HG03060 (cell line): ENCODE data around the gene STK11.
"Not testable (repeated sequence)": the region's sequence is repeated elsewhere in the genome, so short reads cannot be mapped to it uniquely, and the experiment has no call there.

Experiments
- ATAC-seq: cut with Tn5 transposase; IDR thresholded peaks from one replicate; pipeline ENCODE4 v1.9.1; 2021; ENCODE audit warnings: low read depth, moderate number of reproducible peaks; ENCODE audit not compliant: unreplicated experiment

STK11 gene

DNA sequence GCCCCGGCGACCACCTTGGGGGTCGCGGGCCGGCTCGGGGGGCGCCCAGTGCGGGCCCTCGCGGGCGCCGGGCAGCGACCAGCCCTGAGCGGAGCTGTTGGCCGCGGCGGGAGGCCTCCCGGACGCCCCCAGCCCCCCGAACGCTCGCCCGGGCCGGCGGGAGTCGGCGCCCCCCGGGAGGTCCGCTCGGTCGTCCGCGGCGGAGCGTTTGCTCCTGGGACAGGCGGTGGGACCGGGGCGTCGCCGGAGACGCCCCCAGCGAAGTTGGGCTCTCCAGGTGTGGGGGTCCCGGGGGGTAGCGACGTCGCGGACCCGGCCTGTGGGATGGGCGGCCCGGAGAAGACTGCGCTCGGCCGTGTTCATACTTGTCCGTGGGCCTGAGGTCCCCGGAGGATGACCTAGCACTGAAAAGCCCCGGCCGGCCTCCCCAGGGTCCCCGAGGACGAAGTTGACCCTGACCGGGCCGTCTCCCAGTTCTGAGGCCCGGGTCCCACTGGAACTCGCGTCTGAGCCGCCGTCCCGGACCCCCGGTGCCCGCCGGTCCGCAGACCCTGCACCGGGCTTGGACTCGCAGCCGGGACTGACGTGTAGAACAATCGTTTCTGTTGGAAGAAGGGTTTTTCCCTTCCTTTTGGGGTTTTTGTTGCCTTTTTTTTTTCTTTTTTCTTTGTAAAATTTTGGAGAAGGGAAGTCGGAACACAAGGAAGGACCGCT, 729 bp downstream of the STK11 start:
- ATAC-seq = no peak

DNA sequence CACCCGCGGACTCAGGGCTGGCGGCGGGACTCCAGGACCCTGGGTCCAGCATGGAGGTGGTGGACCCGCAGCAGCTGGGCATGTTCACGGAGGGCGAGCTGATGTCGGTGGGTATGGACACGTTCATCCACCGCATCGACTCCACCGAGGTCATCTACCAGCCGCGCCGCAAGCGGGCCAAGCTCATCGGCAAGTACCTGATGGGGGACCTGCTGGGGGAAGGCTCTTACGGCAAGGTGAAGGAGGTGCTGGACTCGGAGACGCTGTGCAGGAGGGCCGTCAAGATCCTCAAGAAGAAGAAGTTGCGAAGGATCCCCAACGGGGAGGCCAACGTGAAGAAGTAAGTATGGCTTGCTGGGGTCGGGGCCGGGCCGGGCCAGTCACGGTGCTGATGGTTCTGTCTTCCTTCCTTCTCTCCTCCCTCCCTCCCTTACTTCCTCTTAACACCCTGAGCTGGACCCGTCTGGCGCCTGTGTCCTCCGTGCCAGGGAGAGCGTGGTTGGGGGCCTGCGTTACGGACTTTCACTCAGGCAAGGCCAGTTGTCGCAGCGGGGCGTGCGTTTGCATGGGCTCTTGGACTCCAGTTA, 1.4 kb downstream of the STK11 start:
- ATAC-seq = no peak

DNA sequence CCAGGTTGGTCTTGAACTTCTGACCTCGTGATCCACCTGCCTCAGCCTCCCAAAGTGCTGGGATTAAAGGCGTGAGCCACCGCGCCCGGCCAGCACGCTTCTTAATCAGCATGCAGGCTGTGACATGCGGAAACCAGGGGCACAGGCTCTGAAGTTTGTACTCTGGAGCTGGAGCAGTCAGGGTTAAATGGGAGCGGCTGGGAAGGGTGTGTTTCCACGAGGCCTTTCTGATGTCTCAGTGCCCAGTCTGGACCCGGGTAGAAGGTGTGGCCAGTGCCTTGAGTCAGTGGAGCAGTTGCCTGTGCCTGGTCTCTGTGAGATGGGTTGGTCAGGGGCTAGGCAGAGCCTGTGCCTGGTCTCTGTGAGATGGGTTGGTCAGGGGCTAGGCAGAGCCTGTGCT, 3.3 kb downstream of the STK11 start:
- ATAC-seq = not testable (repeated sequence)

DNA sequence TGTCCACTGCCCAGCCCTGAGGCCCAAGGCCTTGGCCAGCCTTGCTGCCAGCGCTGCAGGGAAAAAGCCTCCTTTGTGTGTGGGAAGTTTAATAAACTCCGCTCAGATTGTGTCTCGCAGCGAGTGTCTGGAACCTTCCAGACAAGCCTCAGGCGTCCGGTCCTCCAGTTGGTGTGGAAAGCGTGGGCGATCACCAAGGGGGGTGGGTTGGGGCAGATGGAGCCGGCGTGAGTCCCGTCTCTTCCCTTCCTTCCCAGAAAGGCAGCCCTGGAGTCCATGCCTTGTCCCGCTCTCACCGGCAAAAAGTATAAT, 4.6 kb downstream of the STK11 start:
- ATAC-seq = no peak

DNA sequence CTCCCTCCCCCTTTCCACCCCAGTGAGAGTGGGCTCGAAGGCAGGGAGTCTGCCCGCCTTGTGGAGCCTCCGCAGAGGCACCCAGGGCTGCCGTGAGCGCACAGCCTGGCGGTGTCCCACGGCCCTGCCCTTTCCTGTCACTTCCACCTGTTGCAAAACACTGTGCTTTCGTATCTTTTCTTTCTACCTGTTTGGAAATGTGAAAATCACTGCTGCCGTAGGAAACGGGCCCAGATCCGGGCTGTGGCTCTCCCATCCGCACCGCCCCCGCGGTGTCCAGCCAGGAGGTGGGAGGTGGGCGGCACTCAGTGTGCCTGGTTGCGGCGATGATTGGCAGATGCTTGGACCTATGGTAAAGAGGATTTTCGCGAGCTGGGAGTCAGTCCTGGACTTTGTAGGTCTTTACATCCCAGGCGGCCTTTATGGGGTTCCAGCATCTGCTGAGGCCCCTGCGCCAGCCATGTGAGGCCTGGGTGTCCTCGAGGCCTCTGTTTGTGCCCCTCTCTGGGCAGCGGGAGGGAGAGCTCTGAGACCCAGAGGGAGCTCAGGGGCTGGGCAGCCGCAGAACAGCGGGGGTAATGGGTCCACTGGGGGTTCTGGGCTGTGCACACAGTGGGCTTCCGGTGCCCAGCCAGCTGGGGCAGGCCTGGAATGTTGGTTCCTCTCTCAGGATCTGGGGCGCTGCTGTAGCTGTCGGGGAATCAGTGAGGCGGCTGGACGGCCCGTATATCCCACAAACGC, 6.1 kb downstream of the STK11 start:
- no peak for ATAC-seq

DNA sequence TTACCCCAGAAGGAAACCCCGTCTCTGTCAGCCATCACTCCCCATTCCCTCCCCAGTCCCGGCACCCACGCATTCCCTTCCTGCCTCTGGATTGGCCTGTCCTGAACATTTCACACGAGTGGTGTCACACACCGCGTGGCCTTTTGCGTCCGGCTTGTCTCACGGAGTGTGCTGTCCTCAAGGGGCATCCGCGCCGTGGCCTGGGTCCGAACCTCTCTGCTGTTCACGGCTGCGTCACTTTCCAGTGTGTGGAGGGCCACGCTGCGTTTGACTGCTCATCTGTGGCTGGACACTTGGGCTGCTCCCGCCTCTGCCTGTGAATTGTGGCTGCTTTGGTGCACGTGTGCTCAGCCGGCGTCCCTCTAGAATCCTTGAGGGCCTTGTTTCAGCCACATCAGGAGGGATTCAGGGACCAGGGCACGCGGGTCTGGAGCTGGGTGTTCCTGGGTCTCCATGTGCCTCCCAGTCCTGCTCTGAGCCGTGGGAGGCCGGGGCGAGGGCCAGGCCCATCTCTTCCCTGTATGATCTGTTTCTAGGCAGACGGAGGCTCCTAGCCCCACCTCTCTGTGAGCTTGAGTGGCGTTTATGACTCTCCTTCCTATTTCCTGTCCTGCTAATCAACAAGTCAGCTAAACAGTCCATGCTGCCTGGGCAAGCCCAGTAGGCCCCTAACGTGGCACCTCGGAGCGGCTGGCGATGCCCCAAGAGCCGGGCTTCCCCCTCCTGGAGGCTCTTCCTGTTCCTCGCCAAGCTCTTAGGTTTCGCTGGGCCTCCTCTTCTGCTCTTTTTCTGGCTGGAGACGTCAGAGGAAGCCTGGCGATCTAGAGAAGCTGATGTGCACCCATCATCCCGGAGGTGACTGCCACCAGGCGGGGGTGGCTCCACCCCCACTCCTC, 8.1 kb downstream of the STK11 start:
- no peak for ATAC-seq

DNA sequence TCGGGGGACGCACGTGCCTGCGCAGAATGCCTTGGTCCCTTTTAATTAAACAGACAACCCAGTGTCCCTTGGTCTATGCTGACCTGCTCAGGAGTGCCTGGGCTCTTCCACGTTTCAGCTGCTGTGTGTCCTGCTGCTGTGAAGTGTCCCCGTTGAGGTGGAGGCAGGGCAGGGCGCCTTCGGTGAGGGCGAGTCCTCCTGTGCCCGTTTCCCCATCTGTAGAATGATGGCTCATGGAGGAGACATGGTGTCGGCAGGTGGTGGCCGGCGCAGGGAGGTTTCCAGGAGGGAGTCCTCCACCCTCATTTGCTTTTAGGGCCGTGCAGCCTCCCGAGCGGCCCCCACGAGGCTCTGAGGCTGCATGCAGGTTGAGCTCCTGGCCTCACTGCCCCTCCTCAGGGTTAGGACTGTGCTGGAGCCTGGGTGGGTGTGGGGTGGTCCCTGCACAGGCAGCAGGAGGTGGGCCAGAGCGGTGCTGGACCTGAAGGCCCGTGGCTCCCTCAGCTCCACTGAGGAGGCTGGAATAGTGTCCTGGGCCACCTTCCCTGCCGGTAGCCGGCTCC, 8.8 kb downstream of the STK11 start:
- no peak for ATAC-seq

DNA sequence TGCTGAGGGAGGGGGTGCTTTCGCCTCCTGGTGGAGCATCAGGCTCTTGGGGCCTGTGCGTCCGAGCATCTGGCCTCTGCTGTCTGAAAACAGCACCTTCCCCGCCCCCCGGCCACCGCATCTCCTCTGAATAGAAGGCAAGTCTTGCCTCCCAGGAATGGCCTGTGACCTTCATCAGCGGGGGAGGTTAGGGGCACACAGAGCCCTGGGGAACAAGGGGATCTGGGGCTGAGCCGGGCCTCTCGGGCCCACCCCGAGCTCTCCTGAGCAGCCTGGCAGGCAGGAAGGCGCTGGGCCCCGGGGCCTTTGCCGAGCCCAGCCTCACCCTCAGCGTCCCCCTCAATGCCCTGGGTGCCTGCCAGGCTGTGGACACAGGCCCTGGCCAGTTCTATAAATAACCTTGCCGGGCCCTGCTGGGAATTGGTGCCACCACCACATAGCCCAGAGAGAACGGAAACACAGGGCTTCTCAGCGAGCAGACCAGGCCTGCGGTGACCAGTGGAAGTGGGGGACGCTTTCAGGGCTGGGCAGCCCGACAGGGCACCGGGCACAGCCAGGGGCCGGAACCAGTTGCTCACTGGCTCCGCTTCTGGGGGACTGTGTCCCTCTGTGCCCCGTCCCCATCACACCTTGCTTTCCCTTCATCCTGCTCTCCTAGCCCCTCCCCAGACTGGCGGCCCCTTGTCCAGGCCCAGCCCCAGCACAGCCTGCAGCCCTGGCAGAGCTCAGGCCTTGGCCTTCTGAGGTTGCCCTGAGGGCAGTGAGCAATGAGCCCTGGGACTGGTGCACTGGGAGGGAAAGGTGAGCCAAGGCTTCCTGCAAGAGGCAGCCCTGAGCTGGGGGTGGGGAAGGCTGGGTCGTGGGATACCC, 9.5 kb downstream of the STK11 start:
- ATAC-seq = no peak

DNA sequence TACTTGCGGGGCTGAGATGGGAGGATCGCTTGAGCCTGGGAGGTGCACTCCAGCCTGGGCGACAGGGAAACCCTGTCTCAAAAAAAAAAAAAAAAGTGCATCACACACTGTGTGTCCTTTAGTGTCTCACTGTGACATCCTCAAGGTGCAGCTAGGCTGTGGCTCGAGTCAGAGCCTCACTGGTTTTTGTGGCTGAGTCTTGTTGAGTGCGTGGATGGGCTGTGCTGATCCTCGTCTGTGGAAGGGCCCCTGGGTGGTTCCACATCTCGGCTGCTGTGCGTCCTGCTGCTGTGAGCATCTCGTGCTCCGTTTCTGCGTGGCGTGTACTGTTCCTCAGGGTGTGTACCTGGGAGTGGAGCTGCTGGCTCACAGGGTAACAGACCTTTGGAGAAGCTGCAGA, 11.2 kb downstream of the STK11 start:
- no peak for ATAC-seq

DNA sequence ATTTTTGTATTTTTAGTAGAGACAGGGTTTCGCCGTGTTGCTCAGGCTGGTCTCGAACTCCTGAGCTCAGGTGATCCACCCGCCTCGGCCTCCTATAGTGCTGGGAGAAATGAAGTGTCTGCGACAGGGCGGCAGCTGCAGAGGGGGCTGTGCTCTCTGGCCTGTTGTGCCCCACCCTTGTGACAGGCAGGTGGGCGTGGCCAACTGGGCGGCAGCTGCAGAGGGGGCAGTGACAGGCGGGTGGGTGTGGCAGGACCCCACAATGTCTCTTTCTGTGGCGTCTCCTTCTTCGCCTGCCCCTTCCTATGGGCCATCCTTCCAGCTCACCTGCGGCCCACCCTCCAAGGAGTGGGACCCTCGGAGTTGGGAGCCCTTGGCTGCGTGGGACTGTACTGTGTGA, 11.8 kb downstream of the STK11 start:
- ATAC-seq = no peak

DNA sequence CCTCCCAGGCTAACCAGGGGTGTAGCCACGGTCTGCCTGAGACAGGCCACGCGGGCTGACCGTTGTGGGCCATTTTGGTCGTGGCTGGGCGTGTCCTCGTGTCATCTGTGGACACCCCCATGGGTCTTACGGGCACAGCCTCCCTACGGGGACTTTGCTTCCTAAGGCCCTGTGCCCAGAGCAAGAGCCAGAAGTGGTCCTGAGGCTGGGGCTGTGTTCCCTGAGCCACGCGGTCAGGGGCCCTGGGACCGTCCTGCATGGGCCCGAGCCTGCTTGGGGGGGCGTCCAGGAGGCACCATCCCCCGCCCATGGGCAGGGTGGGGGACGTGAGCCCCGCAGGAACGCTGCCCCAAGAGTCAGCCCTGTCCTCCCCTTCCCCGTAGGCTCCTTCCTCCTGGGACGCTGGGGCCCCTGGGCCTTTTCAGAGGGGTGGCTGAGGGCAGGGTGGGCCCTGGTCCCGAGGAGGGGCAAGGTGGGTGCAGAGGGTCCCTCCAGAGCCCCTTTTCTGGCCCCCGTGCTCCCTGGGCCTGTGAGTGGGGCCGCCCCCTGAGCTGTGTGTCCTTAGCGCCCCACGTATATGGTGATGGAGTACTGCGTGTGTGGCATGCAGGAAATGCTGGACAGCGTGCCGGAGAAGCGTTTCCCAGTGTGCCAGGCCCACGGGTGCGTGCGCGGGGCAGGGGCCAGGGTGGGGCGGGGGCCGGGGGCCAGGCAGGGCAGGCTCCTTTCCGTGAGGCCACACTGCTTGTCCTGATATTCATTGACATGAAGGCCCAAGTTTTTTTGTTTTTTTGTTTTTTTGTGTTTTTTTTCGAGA, 13.4 kb downstream of the STK11 start:
- no peak for ATAC-seq

DNA sequence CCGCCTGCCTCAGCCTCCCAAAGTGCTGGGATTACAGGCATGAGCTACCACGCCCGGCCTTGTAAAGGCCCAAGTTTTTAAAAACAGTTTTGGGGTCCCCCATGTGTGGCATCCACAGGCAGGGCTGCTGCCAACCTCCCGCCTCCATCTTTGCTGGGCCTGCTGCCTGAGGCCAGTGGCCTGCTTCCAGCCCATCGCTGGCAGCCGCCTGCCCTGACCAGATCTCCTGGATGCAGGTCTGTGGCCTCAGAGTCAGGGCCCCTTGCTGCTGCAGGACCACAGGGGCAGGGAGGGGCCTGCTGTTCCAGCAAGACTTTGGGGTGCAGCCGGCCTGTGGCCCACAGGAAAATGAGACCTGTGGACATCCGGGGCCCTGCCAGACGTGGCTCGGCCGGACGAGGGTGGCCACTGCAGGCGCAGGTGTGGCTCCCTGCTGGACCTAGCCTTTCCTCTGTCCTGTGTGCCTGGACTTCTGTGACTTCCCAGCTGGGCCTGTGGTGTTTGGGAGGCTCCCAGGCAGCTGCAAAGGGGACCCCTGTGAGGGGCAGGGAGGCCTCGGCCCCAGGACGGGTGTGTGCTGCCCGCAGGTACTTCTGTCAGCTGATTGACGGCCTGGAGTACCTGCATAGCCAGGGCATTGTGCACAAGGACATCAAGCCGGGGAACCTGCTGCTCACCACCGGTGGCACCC, 14.4 kb downstream of the STK11 start:
- ATAC-seq = no peak

DNA sequence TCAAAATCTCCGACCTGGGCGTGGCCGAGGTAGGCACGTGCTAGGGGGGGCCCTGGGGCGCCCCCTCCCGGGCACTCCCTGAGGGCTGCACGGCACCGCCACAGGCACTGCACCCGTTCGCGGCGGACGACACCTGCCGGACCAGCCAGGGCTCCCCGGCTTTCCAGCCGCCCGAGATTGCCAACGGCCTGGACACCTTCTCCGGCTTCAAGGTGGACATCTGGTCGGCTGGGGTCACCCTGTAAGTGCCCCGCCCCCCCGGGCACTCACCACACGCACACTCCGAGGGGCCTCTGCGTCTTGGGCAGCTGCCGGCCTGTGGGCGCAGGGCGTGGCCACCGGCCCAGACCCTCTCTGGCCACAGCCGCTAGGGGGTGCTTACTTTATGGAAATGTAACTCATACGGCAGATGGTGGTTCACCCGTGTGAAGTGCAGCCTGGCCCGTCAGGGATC, 14.9 kb downstream of the STK11 start:
- no peak for ATAC-seq

DNA sequence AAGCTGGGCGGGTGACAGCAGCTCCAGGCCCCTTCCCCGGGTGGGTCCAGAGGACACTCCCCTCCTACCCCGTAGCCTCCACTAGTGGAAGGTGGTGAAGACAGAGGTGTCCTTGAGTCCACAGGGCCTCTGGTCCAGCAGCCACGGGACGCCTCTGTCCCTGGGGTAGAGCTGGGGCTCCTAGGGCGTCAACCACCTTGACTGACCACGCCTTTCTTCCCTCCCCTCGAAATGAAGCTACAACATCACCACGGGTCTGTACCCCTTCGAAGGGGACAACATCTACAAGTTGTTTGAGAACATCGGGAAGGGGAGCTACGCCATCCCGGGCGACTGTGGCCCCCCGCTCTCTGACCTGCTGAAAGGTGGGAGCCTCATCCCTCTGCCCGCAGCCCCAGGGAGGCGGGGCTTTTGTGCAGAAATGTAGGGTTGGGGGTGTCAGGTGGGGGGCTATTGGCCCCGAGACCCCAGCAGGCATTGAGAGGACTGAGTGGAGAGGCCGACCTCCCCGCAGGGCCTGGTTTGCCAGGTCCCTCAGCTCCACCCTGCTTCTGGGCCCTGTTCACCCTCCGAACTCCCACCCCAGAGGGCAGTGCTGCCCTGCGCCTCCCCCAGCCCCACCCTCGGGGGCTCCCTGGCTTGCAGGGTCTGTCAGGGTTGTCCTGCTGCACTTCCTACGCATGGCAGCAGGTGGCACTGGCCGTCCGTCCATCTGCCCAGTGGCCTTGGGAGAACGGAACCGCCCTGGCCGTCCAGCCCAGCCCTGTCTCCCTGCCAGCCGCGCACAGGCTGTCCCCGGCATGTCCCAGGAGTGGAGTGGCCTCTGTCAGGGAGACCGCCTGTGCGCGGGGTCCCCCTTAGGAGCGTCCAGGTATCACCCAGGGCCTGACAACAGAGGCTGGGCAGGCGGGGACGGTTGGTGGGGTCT, 15.7 kb downstream of the STK11 start:
- no peak for ATAC-seq

DNA sequence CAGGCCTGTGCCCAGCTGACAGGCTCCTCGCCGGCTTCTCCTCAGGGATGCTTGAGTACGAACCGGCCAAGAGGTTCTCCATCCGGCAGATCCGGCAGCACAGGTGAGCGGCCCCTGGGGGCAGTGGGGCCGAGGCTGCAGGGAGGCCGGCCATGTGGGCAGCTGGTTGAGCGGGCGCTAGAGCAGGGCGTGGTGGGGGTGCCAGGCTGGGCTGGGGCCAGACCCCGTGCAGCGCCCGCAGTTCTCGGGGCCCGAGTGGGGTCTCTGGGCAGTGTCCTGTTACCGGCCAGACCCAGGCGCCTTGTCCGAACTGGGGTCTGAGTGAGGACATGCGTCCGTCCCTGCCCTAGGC, 16.3 kb downstream of the STK11 start:
- no peak for ATAC-seq

DNA sequence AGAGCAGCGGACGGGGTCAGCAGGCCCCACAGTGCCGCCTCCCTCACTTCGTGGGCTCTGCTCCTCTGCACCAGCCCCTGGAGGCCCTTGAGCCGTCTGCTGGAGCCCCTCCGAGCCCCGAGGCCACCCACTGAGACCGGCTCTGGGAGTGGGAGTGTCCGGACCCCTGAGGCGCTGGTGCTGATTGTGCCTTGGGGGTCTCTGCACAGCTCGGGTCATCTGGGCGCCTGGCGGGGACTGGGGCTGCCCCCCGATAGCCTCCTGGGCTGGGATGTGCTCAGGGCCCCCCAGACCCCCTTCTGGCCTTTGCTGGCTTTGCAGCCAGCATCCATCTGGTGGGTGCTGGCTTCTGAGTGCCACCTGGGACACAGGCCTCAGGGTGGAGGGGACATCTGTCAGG, 16.8 kb downstream of the STK11 start:
- ATAC-seq = no peak
